Panc1 (cell line): ENCODE data around the gene HTT. TPM values are rescaled to one million over a fixed set of nuclear protein-coding genes. Genes with fewer than 3 reads are reported as not detected.

Source experiments
- ATAC-seq: fragments of 200-7000 bp; cut with Tn5 transposase; 2 replicates; pipeline ENCODE4 v1.9.1; 2020; ENCODE audit warnings: mild to moderate bottlenecking, moderate library complexity
- BruUV-seq: library from RNA; stranded (reverse); fragments of 400-500 nt; replicated peaks from 2 replicates; lab custom pipeline; 2021; lab: Mats Ljungman, UMichigan
- CTCF ChIA-PET: fragments of 300-600 bp; sonication (Branson Sonifier 250); formaldehyde crosslinking; loops from one replicate; lab custom pipeline; 2022; ENCODE audit warnings: antibody characterized with exemption; lab: Charles Lee
- POLR2A ChIA-PET: fragments of 300-600 bp; sonication (Branson Sonifier 250); formaldehyde crosslinking; loops from one replicate; lab custom pipeline; 2022; ENCODE audit warnings: antibody characterized with exemption; lab: Charles Lee
- DNase-seq: peaks from one replicate; pipeline ENCODE4 v3.0.0-alpha.2; 2010; ENCODE audit warnings: low read depth, low spot score
- H3K27ac ChIP-seq: 2 replicates; pipeline ENCODE4 v1.5.1; 2011; ENCODE audit warnings: mild to moderate bottlenecking, low read length, inconsistent platforms
- H3K27me3 ChIP-seq: fragments of 200-500 bp; sonication (Bioruptor generic); 2 replicates; pipeline ENCODE4 v1.6.0; 2014; ENCODE audit warnings: low read length, inconsistent platforms; ENCODE audit not compliant: control insufficient read depth, insufficient read depth
- H3K36me3 ChIP-seq: fragments of 200-500 bp; sonication (Bioruptor generic); 2 replicates; pipeline ENCODE4 v1.5.1; 2014; ENCODE audit warnings: inconsistent platforms, mild to moderate bottlenecking, low read length, moderate library complexity; ENCODE audit not compliant: control insufficient read depth, insufficient read depth
- H3K4me1 ChIP-seq: 2 replicates; pipeline ENCODE4 v1.5.1; 2011; ENCODE audit warnings: inconsistent platforms, mild to moderate bottlenecking, low read length, moderate library complexity; ENCODE audit not compliant: control insufficient read depth, insufficient read depth
- H3K4me3 ChIP-seq, 2 experiments: 2 replicates each; pipeline ENCODE4 v1.5.1; 2011 to 2012; ENCODE audit warnings: low read depth in 2 of 2, low read length in 2 of 2, mild to moderate bottlenecking in 2 of 2, inconsistent platforms in 1 of 2, moderate library complexity in 1 of 2
- H3K9me3 ChIP-seq: fragments of 200-500 bp; sonication (Bioruptor generic); 2 replicates; pipeline ENCODE4 v1.5.1; 2014; ENCODE audit warnings: low read depth, mild to moderate bottlenecking, inconsistent platforms, low read length, moderate library complexity; ENCODE audit not compliant: control insufficient read depth, insufficient read depth
- CTCF ChIP-seq: fragments of 450-650 bp; IDR thresholded peaks from 2 replicates; pipeline ENCODE4 v1.5.1; 2017; ENCODE audit warnings: mild to moderate bottlenecking
- POLR2AphosphoS5 ChIP-seq: IDR thresholded peaks from 2 replicates; pipeline ENCODE4 v1.6.1; 2012; ENCODE audit warnings: mild to moderate bottlenecking, low read depth, low read length, moderate library complexity
- REST ChIP-seq, 2 experiments: IDR thresholded peaks; 2 replicates each; pipeline ENCODE4 v1.6.1; 2011 to 2012; ENCODE audit warnings: low read depth in 2 of 2, control low read depth in 1 of 2, low read length in 1 of 2, mild to moderate bottlenecking in 1 of 2, moderate library complexity in 1 of 2; ENCODE audit not compliant: insufficient read depth in 1 of 2
- SIN3A ChIP-seq: IDR thresholded peaks from 2 replicates; pipeline ENCODE4 v1.6.1; 2012; ENCODE audit warnings: low read depth, mild to moderate bottlenecking, low read length, moderate library complexity, borderline replicate concordance; ENCODE audit not compliant: insufficient read depth
- TCF7L2 ChIP-seq: IDR thresholded peaks from 2 replicates; pipeline ENCODE4 v1.6.1; 2011; ENCODE audit warnings: mild to moderate bottlenecking, low read depth, low read length, inconsistent platforms
- in situ Hi-C: cut with HindIII; loops from 2 replicates; pipeline ENCODE4 v1.10.0; 2016; ENCODE audit warnings: low sequenced_read_pairs, low pct_unique_long_range_greater_than_20kb
- intact Hi-C: fragments of 100-400 bp; cut with micrococcal nuclease; formaldehyde crosslinking; loops from one replicate; pipeline ENCODE4 v1.10.0; 2022; ENCODE audit not compliant: unreplicated experiment
- total RNA-seq: library from RNA; stranded (reverse); gene quantifications from one replicate; pipeline ENCODE4 v1.2.1, GENCODE V29; 2021; ENCODE audit not compliant: unreplicated experiment

The HTT gene
- total RNA-seq, 1 experiment from 2014 or later = 24.7 TPM

GRCh38 chr4:3283916-3284315 lies 209.4 kb downstream of the HTT start:
- ChIA-PET POLR2A (no interaction called here), CTCF (no interaction called here)
- no peak overlapping the region for H3K27ac ChIP-seq
- intact Hi-C loops = no loop called here
- H3K4me1 ChIP-seq = no peaks in the 10 kb centered on the region
- DNase-seq (no peak), ATAC-seq (no peak)
- H3K27me3 ChIP-seq = no peaks in the 10 kb centered on the region
- BruUV-seq = no TSS peak
- no peaks in the 10 kb centered on the region for H3K36me3 ChIP-seq
- TF ChIP-seq SIN3A = no peak
- no peak for TF ChIP-seq CTCF
- no peak for TF ChIP-seq TCF7L2
- TF ChIP-seq REST (IDR thresholded peaks at IDR 0.05; ENCODE audit: insufficient read depth in 1 of 2, low read depth in 2 of 2, low read length in 1 of 2) = no peak
- TF ChIP-seq POLR2AphosphoS5 = no peak
- H3K9me3 ChIP-seq = no peaks in the 10 kb centered on the region
- in situ Hi-C loops = no loop called here
- H3K4me3 ChIP-seq = no peak overlapping the region

GRCh38 chr4:3284734-3285557 lies 210.5 kb downstream of the HTT start:
- ChIA-PET POLR2A (no interaction called here), CTCF (no interaction called here)
- Histone ChIP-seq H3K4me3 (no peak overlapping the region), H3K4me1 (no peaks in the 10 kb centered on the region), H3K9me3 (no peaks in the 10 kb centered on the region), H3K36me3 (no peaks in the 10 kb centered on the region), H3K27me3 (no peaks in the 10 kb centered on the region), H3K27ac (no peak overlapping the region)
- BruUV-seq = no TSS peak
- ATAC-seq = no peak
- DNase-seq = no peak
- TF ChIP-seq CTCF (no peak), POLR2AphosphoS5 (no peak), TCF7L2 (no peak), REST (IDR thresholded peaks at IDR 0.05; ENCODE audit: insufficient read depth in 1 of 2, low read depth in 2 of 2, low read length in 1 of 2) (no peak), SIN3A (no peak)
- intact Hi-C loops = no loop called here
- in situ Hi-C loops = no loop called here
